HFF-Myc (cell line): ENCODE results near the gene RNF144B.

Experiments
- DNase-seq: peaks from one replicate; pipeline ENCODE4 v3.0.0-alpha.2; 2011; ENCODE audit warnings: low read depth; ENCODE audit errors: extremely low read depth
- H3K4me3 ChIP-seq: replicated peaks from 2 replicates; pipeline ENCODE4 v1.5.1; 2011; ENCODE audit warnings: low read depth, mild to moderate bottlenecking, control low read depth, low read length
- CTCF ChIP-seq: IDR thresholded peaks from 2 replicates; pipeline ENCODE4 v1.5.1; 2012; ENCODE audit warnings: mild to moderate bottlenecking, low read depth, low read length, control low read depth; ENCODE audit errors: missing control alignments

RNF144B gene

DNA sequence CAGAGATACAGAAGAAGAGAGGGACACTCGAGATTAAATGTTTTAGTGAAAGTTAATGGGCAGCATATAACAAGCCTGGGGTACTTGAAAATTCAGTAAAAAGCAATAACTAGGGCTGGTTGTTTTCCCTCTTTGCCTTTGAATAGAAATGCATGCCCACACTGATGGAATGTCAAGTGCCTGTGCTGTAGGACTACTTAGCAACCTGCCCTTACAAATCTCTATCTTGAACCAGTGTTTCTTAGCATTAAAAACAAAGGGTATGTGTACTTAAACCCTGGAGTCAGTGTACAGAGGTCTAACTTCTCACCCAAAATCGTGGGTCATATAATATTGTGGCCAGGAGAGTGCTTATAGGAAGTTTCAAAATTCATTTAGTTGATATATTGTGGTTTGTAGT is 37.1 kb downstream of the RNF144B start:
- no peak for TF ChIP-seq CTCF
- DNase-seq = no peak
- no peak overlapping the region for H3K4me3 ChIP-seq

DNA sequence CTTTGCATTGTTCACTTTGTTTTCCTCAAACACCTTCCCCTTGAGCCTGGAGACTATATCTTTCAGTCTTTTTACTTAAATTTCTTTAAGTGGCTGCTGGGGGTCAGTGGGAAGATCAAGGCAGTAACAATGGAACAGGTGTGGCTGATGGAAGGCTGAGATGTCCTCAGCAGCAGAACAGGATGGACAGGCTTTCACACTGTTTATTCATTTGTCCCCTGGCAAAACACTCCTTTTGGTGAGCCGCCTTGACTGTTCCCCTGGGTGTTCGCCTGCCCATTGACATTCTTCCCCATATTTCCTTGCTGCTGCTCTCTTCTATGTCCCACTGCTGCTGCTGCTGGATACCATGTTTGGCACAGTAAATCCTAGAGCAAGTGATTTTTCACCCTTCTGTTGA is 38.1 kb downstream of the RNF144B start:
- no peak for DNase-seq
- no peak for TF ChIP-seq CTCF

DNA sequence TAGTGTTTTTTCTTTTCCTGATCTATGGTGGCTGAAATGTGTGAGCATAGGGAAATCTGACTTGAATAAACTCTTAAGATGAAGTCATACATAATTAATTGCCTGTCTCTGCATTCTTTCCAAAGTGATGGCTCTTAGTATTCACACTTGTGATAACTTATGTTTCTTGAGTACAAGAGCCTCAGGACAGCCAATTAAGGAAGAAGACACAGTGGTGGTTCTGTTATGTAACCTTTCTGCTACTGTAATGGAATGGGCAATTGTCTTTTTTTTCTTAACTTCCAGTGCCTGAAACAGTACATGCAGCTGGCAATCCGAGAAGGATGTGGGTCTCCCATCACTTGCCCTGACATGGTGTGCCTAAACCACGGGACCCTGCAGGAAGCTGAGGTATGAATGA is 40.1 kb downstream of the RNF144B start:
- DNase-seq = no peak
- H3K4me3 ChIP-seq = no peak overlapping the region
- TF ChIP-seq CTCF = no peak

More for the DNA sequence above, 38.1 kb downstream of the RNF144B start:
- H3K4me3 ChIP-seq = no peak overlapping the region

DNA sequence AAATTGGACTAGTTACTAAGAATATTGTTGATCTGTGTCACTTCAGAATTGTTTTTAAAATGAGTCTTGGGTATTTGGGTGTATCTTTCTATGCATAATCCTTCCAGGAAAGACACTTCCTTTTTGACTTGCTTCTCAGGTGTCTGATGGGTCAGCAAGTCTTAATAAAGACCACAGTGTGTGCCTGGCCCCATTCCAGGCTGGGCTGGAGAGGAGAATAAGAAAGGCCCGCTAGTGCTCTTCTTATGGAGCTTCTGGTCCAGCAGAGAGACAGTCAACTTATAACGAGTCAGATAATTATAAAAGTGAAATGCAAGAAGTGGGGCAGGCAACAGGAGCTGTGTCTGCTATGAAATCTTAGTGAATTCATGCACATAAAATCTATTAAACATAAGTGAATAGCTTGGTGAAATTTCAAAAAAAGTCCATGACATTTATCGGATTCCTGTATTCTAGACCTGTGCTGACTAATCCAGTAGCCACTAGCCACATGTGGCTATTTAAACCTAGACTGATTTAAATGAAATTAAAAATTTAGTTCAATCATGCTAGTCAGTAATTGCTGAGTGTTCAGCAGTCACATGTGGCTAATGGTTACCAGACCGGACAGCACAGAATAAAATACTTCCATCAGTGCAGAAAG is 42.6 kb downstream of the RNF144B start:
- TF ChIP-seq CTCF = no peak
- DNase-seq = no peak
- H3K4me3 ChIP-seq = no peak overlapping the region

DNA sequence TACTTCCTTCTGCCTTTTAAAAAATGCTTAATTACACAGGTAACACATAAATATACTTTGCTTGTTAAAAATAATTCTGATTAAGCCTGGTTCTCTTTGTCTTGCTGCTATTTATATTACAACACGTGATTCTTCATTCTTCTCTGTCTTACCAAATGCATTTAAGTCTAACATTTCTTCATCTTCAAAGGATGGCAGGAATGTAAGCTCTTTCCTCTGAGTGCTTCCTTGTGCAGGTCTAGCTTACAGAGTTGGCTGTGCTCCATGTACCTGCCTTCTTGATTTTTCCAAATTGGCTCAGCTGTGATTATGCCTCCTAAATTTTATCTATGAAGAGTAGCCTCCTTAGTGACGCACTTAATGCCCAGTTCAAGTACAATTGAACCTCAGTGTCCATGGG is 44.4 kb downstream of the RNF144B start:
- no peak for TF ChIP-seq CTCF
- no peak for DNase-seq
- H3K4me3 ChIP-seq = no peak overlapping the region

DNA sequence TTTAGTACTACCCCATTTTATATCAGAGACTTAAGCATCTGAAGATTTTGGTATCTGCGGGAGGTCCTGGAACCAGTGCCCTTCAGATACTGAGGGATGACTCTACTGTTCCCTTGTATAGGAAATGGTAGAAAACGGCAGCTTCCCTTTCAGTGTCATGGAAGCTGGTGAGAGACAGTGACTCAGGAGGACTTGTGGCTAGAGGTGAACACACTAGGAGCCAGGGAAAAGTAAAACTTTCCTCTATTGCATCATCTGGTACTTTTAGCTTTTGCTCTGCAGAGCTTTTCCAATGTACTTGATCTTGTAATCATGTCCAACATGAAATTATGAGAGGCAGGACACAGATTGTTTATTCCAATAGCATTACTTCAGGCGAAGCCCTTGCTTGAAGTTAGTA is 45.0 kb downstream of the RNF144B start:
- no peak overlapping the region for H3K4me3 ChIP-seq
- TF ChIP-seq CTCF = no peak
- no peak for DNase-seq

- no peak overlapping the region for H3K4me3 ChIP-seq
- no peak for TF ChIP-seq CTCF
- no peak for DNase-seq
Measured at GRCh38 chr6:18432619-18433018, 45.5 kb downstream of the RNF144B start.
